HepG2 (cell line): Measurements from ENCODE around the gene MED12L. TPM values are rescaled to one million over a fixed set of nuclear protein-coding genes. Genes with fewer than 3 reads are reported as not detected.

ENCODE experiments used
- ATAC-seq: fragments of 200-7000 bp; cut with Tn5 transposase; 3 replicates; pipeline ENCODE4 v1.9.1; 2020; ENCODE audit warnings: mild to moderate bottlenecking, moderate library complexity
- BruUV-seq: library from RNA; stranded (reverse); fragments of 400-500 nt; replicated peaks from 2 replicates; lab custom pipeline; 2021; lab: Mats Ljungman, UMichigan
- CTCF ChIA-PET: fragments of 300-600 bp; formaldehyde crosslinking; extraction: SDS; loops from one replicate; lab custom pipeline; 2021; ENCODE audit warnings: low total read pairs, inconsistent platforms, low intra/inter-chr PET ratio; lab: Yijun Ruan, JAX
- POLR2A ChIA-PET: fragments of 350-600 bp; sonication (Branson Sonifier 250); formaldehyde crosslinking; loops from one replicate; lab custom pipeline; 2020; ENCODE audit warnings: antibody characterized with exemption, inconsistent platforms; lab: Yijun Ruan, JAX
- DNase-seq: peaks from one replicate; pipeline ENCODE4 v3.0.0-alpha.2; 2015; ENCODE audit warnings: low spot score
- FAIRE-seq: peaks from 3 replicates; lab custom pipeline; 2011; peaks lifted over from hg19 to GRCh38; lab: Jason Lieb, UNC
- H2AFZ ChIP-seq: one replicate; pipeline ENCODE4 v1.6.1; 2011; ENCODE audit warnings: low read length, inconsistent platforms
- H3K27ac ChIP-seq: fragments of 300-600 bp; 3 replicates; pipeline ENCODE4 v1.8.0; 2011; ENCODE audit warnings: mixed run types, mild to moderate bottlenecking, mixed read lengths, low read length, inconsistent platforms; ENCODE audit not compliant: insufficient read depth; ENCODE audit errors: extremely low read length
- H3K27me3 ChIP-seq, 2 experiments: fragments of 200-600 bp in 1 of 2; 2 replicates in 1 of 2; 3 replicates in 1 of 2; pipeline versions ENCODE4 v1.6.0 to v1.8.0; 2011; ENCODE audit warnings: low read length in 2 of 2, mild to moderate bottlenecking in 2 of 2, moderate library complexity in 2 of 2, inconsistent platforms in 1 of 2; ENCODE audit not compliant: insufficient read depth in 2 of 2, control insufficient read depth in 1 of 2
- H3K36me3 ChIP-seq, 2 experiments: fragments of 200-600 bp in 1 of 2; replicated peaks in 1 of 2; 2 replicates in 1 of 2; 3 replicates in 1 of 2; pipeline versions ENCODE4 v1.5.1 to v1.8.0; 2011; ENCODE audit warnings: low read length in 2 of 2, inconsistent platforms in 1 of 2; ENCODE audit not compliant: insufficient read depth in 2 of 2, control insufficient read depth in 1 of 2
- H3K4me1 ChIP-seq: 2 replicates; pipeline ENCODE4 v1.5.1; 2012; ENCODE audit warnings: low read length, inconsistent platforms; ENCODE audit not compliant: insufficient read depth
- H3K4me2 ChIP-seq: 2 replicates; pipeline ENCODE4 v1.6.0; 2011; ENCODE audit warnings: low read depth, low read length, inconsistent platforms
- H3K4me3 ChIP-seq, 3 experiments: fragments of 200-600 bp in 1 of 3; sonication (generic), shearing (Covaris generic) in 1 of 3; replicated peaks in 1 of 3; 2 replicates each; pipeline ENCODE4 v1.5.1; 2011 to 2016; ENCODE audit warnings: low read length in 3 of 3, inconsistent platforms in 2 of 3, low read depth in 2 of 3, mild to moderate bottlenecking in 2 of 3, control low read depth in 1 of 3, mixed read lengths in 1 of 3; ENCODE audit not compliant: insufficient read depth in 1 of 3
- H3K79me2 ChIP-seq: one replicate; pipeline ENCODE4 v1.6.1; 2011; ENCODE audit warnings: low read length, inconsistent platforms; ENCODE audit not compliant: insufficient read depth
- H3K9ac ChIP-seq: 2 replicates; pipeline ENCODE4 v1.6.0; 2011; ENCODE audit warnings: mild to moderate bottlenecking, low read depth, low read length, inconsistent platforms; ENCODE audit not compliant: insufficient read depth
- H3K9me3 ChIP-seq: 2 replicates; pipeline ENCODE4 v1.5.1; 2012; ENCODE audit warnings: mild to moderate bottlenecking, low read length
- H4K20me1 ChIP-seq: 2 replicates; pipeline ENCODE4 v1.6.0; 2011; ENCODE audit warnings: inconsistent platforms, mild to moderate bottlenecking, low read length, moderate library complexity; ENCODE audit not compliant: insufficient read depth
- BRD4 ChIP-seq: sonication (generic); formaldehyde crosslinking; IDR thresholded peaks from 2 replicates; pipeline ENCODE4 v1.4.0; 2020; ENCODE audit warnings: missing genetic modification reagents
- CTCF ChIP-seq: sonication (generic); formaldehyde crosslinking; IDR thresholded peaks from 2 replicates; pipeline ENCODE4 v1.5.0; 2020; ENCODE audit warnings: mild to moderate bottlenecking, missing genetic modification reagents, moderate library complexity
- FOXK2 ChIP-seq: fragments of 450-650 bp; IDR thresholded peaks from 2 replicates; pipeline ENCODE4 v1.6.1; 2016
- FOXO4 ChIP-seq: sonication (generic); formaldehyde crosslinking; conservative IDR thresholded peaks from 2 replicates; pipeline ENCODE4 v1.8.1; 2023; ENCODE audit warnings: missing genetic modification reagents
- KDM5B ChIP-seq: sonication (generic); formaldehyde crosslinking; IDR thresholded peaks from 2 replicates; pipeline ENCODE4 v1.4.0; 2020; ENCODE audit warnings: missing genetic modification reagents, mild to moderate bottlenecking, borderline replicate concordance
- MAF1 ChIP-seq: sonication (generic); formaldehyde crosslinking; IDR thresholded peaks from 2 replicates; pipeline ENCODE4 v1.5.0; 2020; ENCODE audit warnings: missing genetic modification reagents, borderline replicate concordance
- MYC ChIP-seq: sonication (generic); formaldehyde crosslinking; IDR thresholded peaks from 2 replicates; pipeline ENCODE4 v1.9.0; 2021; ENCODE audit warnings: missing genetic modification reagents, borderline replicate concordance
- NFE2L1 ChIP-seq: sonication (generic); formaldehyde crosslinking; IDR thresholded peaks from 2 replicates; pipeline ENCODE4 v1.4.0; 2020; ENCODE audit warnings: missing genetic modification reagents, mild to moderate bottlenecking, borderline replicate concordance
- PBX3 ChIP-seq: sonication (generic); formaldehyde crosslinking; IDR thresholded peaks from 2 replicates; pipeline ENCODE4 v1.8.1; 2023; ENCODE audit warnings: missing genetic modification reagents, inconsistent platforms, borderline replicate concordance
- SRSF4 ChIP-seq: fragments of 200-400 bp; formaldehyde crosslinking; IDR thresholded peaks from one replicate; pipeline ENCODE4 v1.6.1; 2018; ENCODE audit warnings: mild to moderate bottlenecking, low read depth, low read length, moderate library complexity; ENCODE audit not compliant: poor library complexity, severe bottlenecking
- TOE1 ChIP-seq: sonication (generic); formaldehyde crosslinking; IDR thresholded peaks from 2 replicates; pipeline ENCODE4 v1.4.0; 2020; ENCODE audit warnings: mild to moderate bottlenecking, missing genetic modification reagents
- ZIK1 ChIP-seq: sonication (generic); formaldehyde crosslinking; IDR thresholded peaks from 2 replicates; pipeline ENCODE4 v1.5.0; 2020; ENCODE audit warnings: mild to moderate bottlenecking, low read depth, missing genetic modification reagents, borderline replicate concordance
- ZNF431 ChIP-seq: sonication (generic); formaldehyde crosslinking; IDR thresholded peaks from 2 replicates; pipeline ENCODE4 v1.9.0; 2022; ENCODE audit warnings: missing genetic modification reagents, low read depth, mild to moderate bottlenecking, borderline replicate concordance
- WGBS: methylation state at CpG from one replicate; pipeline ENCODE4 v1.1.6; 2017; ENCODE audit warnings: low lambda C conversion rate; 5-methylcytosine and 5-hydroxymethylcytosine counted together
- in situ Hi-C: cut with HindIII; loops from 2 replicates; pipeline ENCODE4 v1.10.0; 2017; ENCODE audit warnings: low pct_unique_long_range_greater_than_20kb; ENCODE audit not compliant: extremely low pct_ligation_motif_present
- intact Hi-C: fragments of 100-400 bp; cut with micrococcal nuclease; formaldehyde crosslinking; loops from one replicate; pipeline ENCODE4 v1.10.0; 2022; ENCODE audit not compliant: unreplicated experiment
- polyA plus RNA-seq, 8 experiments: library from polyadenylated mRNA; depleted of rRNA in 3 of 8; stranded (reverse) in 7 of 8; unstranded in 1 of 8; fragments of >200 nt; fragmentation: Illumina TruSeq in 4 of 8; extraction: Trizol in 4 of 8; gene quantifications; 2 replicates each; pipeline versions ENCODE4 v1.2.1 to v1.2.3, GENCODE V29; 2011 to 2016; ENCODE audit warnings: low read depth in 4 of 8, missing spikeins in 1 of 8, mixed read lengths in 1 of 8; ENCODE audit not compliant: insufficient read depth in 1 of 8
- total RNA-seq, 5 experiments: library from RNA; depleted of rRNA; stranded (reverse); fragments of >200 nt; fragmentation: Illumina TruSeq; extraction: Trizol; gene quantifications; 2 replicates each; pipeline ENCODE4 v1.2.3, GENCODE V29; 2016; ENCODE audit warnings: low read depth in 1 of 5

Gene MED12L
- total and polyA plus RNA-seq, 2 of the 13 experiments (the other 11 are each of a cell fraction or from before 2014, with no cell fraction given), result 0.07 to 0.64 TPM

GRCh38 chr3:151345859-151346258, 260.4 kb downstream of the MED12L start:
- no peak for ATAC-seq
- no peaks in the 10 kb centered on the region for H4K20me1 ChIP-seq
- H3K4me3 ChIP-seq, result no peak overlapping the region
- H3K36me3 ChIP-seq, result no peaks in the 10 kb centered on the region
- 7% methylated on average over 2 of the region's 2 CpGs for WGBS
- no peak overlapping the region for H2AFZ ChIP-seq
- no peaks in the 10 kb centered on the region for H3K9me3 ChIP-seq
- no peak overlapping the region for H3K9ac ChIP-seq
- no peak for DNase-seq
- ChIA-PET CTCF (no interaction called here), POLR2A (interaction anchor here (0.5 kb wide), 1 partner anchor 1123 kb away, joined by 3 read pairs; no protein-coding TSS in a partner anchor)
- intact Hi-C loops, result no loop called here
- TF ChIP-seq NFE2L1 (CRISPR knock-in tag) (no peak), FOXO4 (CRISPR knock-in tag) (no peak), MAF1 (CRISPR knock-in tag) (no peak), FOXK2 (no peak), ZNF431 (CRISPR knock-in tag) (no peak), ZIK1 (CRISPR knock-in tag) (no peak), MYC (CRISPR knock-in tag) (no peak), PBX3 (CRISPR knock-in tag) (no peak), SRSF4 (no peak), CTCF (CRISPR knock-in tag) (no peak), TOE1 (CRISPR knock-in tag) (no peak), BRD4 (CRISPR knock-in tag) (no peak), KDM5B (CRISPR knock-in tag) (no peak)
- H3K4me1 ChIP-seq, result no peaks in the 10 kb centered on the region
- no peak overlapping the region for H3K4me2 ChIP-seq
- H3K79me2 ChIP-seq, result no peaks in the 10 kb centered on the region
- no peaks in the 10 kb centered on the region for H3K27me3 ChIP-seq
- no TSS peak for BruUV-seq
- FAIRE-seq, result no peak
- in situ Hi-C loops, result no loop called here
- no peak overlapping the region for H3K27ac ChIP-seq
